Activated gamma-delta T cell treated with anti-CD3 and anti-CD28 coated beads, Interleukin-2, amount 50 U/mL, for 16 hours (primary cell): ENCODE data around the gene CNTN2.

ENCODE experiments used
- DNase-seq: peaks from one replicate; pipeline ENCODE4 v3.0.0-alpha.2; 2020; ENCODE audit warnings: low read depth

The CNTN2 gene

GRCh38 chr1:205127646-205128045 lies 84.6 kb downstream of the CNTN2 start:
- DNase-seq = no peak
